Fibroblast of lung (primary cell): ENCODE results near the gene TUT7. TPM values are rescaled to one million over a fixed set of nuclear protein-coding genes. Genes with fewer than 3 reads are reported as not detected.
A peak's percentile ranks its signal among the peaks of the same experiment; 100 is the strongest.

Source experiments
- DNase-seq, 2 donors: peaks; one replicate each; pipeline versions ENCODE4 v3.0.0 to v3.0.0-alpha.2; 2010; ENCODE audit warnings: low read depth in 2 of 2
- H2AFZ ChIP-seq: 2 replicates; pipeline ENCODE4 v1.5.1; 2012; ENCODE audit warnings: low read length, control low read depth, inconsistent platforms
- H3K27ac ChIP-seq: 2 replicates; pipeline ENCODE4 v1.5.1; 2011; ENCODE audit warnings: low read length, control low read depth; ENCODE audit not compliant: insufficient read depth
- H3K27me3 ChIP-seq: 2 replicates; pipeline ENCODE4 v1.5.1; 2011; ENCODE audit warnings: mild to moderate bottlenecking, low read length; ENCODE audit not compliant: control insufficient read depth, insufficient read depth
- H3K36me3 ChIP-seq: 2 replicates; pipeline ENCODE4 v1.5.1; 2011; ENCODE audit warnings: low read length; ENCODE audit not compliant: control insufficient read depth, insufficient read depth
- H3K4me1 ChIP-seq: 2 replicates; pipeline ENCODE4 v1.5.1; 2011; ENCODE audit warnings: low read length; ENCODE audit not compliant: control insufficient read depth, insufficient read depth; ENCODE audit errors: extremely low read depth
- H3K4me2 ChIP-seq: 2 replicates; pipeline ENCODE4 v1.5.1; 2011; ENCODE audit warnings: low read length, control low read depth; ENCODE audit not compliant: insufficient read depth; ENCODE audit errors: extremely low read depth
- H3K4me3 ChIP-seq, 4 experiments: fragments of 200-600 bp in 1 of 4; sonication (generic) in 1 of 4; replicated peaks in 1 of 4; 2 replicates each; pipeline ENCODE4 v1.5.1; 2011 to 2016; ENCODE audit warnings: low read length in 4 of 4, low read depth in 3 of 4, mild to moderate bottlenecking in 3 of 4, control low read depth in 2 of 4, inconsistent platforms in 1 of 4, mixed read lengths in 1 of 4; ENCODE audit not compliant: insufficient read depth in 1 of 4; ENCODE audit errors: control extremely low read depth in 1 of 4
- H3K79me2 ChIP-seq: 2 replicates; pipeline ENCODE4 v1.5.1; 2012; ENCODE audit warnings: mild to moderate bottlenecking, low read length, inconsistent platforms; ENCODE audit not compliant: control insufficient read depth, insufficient read depth
- H3K9ac ChIP-seq: 2 replicates; pipeline ENCODE4 v1.5.1; 2011; ENCODE audit warnings: mild to moderate bottlenecking, low read length, control low read depth; ENCODE audit not compliant: insufficient read depth
- H3K9me3 ChIP-seq: 2 replicates; pipeline ENCODE4 v1.5.1; 2012; ENCODE audit warnings: low read depth, low read length; ENCODE audit not compliant: control insufficient read depth, insufficient read depth
- H4K20me1 ChIP-seq: 2 replicates; pipeline ENCODE4 v1.5.1; 2011; ENCODE audit warnings: low read length; ENCODE audit not compliant: control insufficient read depth, insufficient read depth; ENCODE audit errors: extremely low read depth
- EZH2 ChIP-seq: IDR thresholded peaks from 2 replicates; pipeline ENCODE4 v1.5.1; 2012; ENCODE audit warnings: low read length, control low read depth, mild to moderate bottlenecking; ENCODE audit errors: missing control alignments
- polyA plus RNA-seq, 2 donors: library from polyadenylated mRNA; depleted of rRNA in 1 of 2; stranded (reverse) in 1 of 2; unstranded in 1 of 2; fragments of >200 nt; gene quantifications; 2 replicates each; pipeline ENCODE4 v1.2.1, GENCODE V29; 2011 to 2012; ENCODE audit warnings: missing spikeins in 1 of 2
- total RNA-seq: library from RNA; depleted of rRNA; stranded (reverse); fragments of >200 nt; gene quantifications from 2 replicates; pipeline ENCODE4 v1.2.1, GENCODE V29; 2014
- TF ChIP-seq, protein P1 (sequence below), 2 donors: IDR thresholded peaks in 1 of 2; conservative IDR thresholded peaks in 1 of 2; 1 replicate in 1 of 2; 2 replicates in 1 of 2; pipeline ENCODE4 v1.5.1; 2011 to 2012; ENCODE audit warnings: low read length in 2 of 2, control low read depth in 1 of 2, inconsistent platforms in 1 of 2, low read depth in 1 of 2, mild to moderate bottlenecking in 1 of 2

The TUT7 gene
- total and polyA plus RNA-seq, 2 donors (not counting 1 experiment from before 2014, with no cell fraction given): 31.8 to 36.3 TPM

DNA sequence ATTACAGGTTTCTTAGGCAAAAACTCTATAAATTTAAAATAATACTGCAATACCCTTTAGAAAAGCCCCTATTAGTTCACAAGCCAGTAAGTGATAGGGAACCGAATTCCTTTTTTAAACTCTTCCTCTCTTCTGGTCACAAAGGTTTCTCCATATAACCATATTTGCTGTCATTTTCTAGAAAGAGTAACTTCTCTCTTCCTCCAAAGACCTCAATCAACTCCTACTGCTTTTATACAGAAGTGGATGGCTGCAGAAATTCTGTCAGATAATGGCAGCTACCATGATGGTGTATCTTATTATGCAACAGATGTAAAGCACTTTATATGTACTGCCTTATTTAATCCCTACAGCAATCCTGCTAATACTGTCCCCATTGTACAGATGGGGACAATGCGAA, 6.2 kb downstream of the TUT7 start:
- H2AFZ ChIP-seq: no peak overlapping the region
- peaks cover 5% of the 10 kb centered on the region for H3K4me1 ChIP-seq
- H3K9me3 ChIP-seq: no peaks in the 10 kb centered on the region
- TF ChIP-seq, protein P1, sequence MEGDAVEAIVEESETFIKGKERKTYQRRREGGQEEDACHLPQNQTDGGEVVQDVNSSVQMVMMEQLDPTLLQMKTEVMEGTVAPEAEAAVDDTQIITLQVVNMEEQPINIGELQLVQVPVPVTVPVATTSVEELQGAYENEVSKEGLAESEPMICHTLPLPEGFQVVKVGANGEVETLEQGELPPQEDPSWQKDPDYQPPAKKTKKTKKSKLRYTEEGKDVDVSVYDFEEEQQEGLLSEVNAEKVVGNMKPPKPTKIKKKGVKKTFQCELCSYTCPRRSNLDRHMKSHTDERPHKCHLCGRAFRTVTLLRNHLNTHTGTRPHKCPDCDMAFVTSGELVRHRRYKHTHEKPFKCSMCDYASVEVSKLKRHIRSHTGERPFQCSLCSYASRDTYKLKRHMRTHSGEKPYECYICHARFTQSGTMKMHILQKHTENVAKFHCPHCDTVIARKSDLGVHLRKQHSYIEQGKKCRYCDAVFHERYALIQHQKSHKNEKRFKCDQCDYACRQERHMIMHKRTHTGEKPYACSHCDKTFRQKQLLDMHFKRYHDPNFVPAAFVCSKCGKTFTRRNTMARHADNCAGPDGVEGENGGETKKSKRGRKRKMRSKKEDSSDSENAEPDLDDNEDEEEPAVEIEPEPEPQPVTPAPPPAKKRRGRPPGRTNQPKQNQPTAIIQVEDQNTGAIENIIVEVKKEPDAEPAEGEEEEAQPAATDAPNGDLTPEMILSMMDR (conservative IDR thresholded peaks at IDR 0.05 in 1 of 2, IDR thresholded peaks at IDR 0.05 in 1 of 2; ENCODE audit: low read depth in 1 of 2, low read length in 2 of 2): no peak
- no peak for TF ChIP-seq EZH2
- H3K27ac ChIP-seq: no peak overlapping the region
- H3K27me3 ChIP-seq: no peaks in the 10 kb centered on the region
- H3K9ac ChIP-seq: no peak overlapping the region
- peak overlapping the region; percentile 23 for H3K4me2 ChIP-seq
- H3K4me3 ChIP-seq: no peak overlapping the region
- no peak for DNase-seq
- peaks cover 58% of the 10 kb centered on the region for H3K79me2 ChIP-seq
- no peaks in the 10 kb centered on the region for H4K20me1 ChIP-seq
- peaks cover 1% of the 10 kb centered on the region for H3K36me3 ChIP-seq

DNA sequence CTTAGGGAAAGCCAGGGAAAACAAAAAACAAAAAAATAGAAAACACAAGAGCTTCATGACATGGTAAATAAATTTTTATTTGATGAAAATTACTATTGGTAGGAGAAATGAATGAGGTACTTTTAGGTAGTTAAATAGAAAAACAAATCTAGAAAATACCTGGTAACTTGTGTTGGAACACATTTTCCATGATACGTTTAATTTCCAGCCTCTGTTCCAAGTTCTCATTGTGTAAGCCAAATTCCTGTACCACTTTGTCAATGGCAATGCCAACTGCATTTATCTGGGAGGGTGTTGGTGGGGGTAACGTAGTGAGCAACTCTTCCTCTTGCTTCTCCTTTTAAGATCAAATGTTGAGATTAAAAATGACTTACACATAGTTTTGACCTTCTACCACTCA, 9.4 kb downstream of the TUT7 start:
- Histone ChIP-seq H3K9me3 (no peaks in the 10 kb centered on the region), H3K79me2 (peaks cover 27% of the 10 kb centered on the region), H2AFZ (no peak overlapping the region), H3K9ac (no peak overlapping the region), H3K4me2 (no peak overlapping the region), H3K27me3 (no peaks in the 10 kb centered on the region), H3K27ac (no peak overlapping the region), H3K36me3 (peaks cover 5% of the 10 kb centered on the region), H3K4me3 (no peak overlapping the region), H3K4me1 (peaks cover 8% of the 10 kb centered on the region), H4K20me1 (no peaks in the 10 kb centered on the region)
- no peak for TF ChIP-seq EZH2
- TF ChIP-seq, protein P1 (conservative IDR thresholded peaks at IDR 0.05 in 1 of 2, IDR thresholded peaks at IDR 0.05 in 1 of 2; ENCODE audit: low read depth in 1 of 2, low read length in 2 of 2): no peak
- no peak for DNase-seq

GRCh38 chr9:86342269-86342668, 11.9 kb downstream of the TUT7 start:
- no peak for DNase-seq
- no peak overlapping the region for H3K4me3 ChIP-seq
- no peaks in the 10 kb centered on the region for H4K20me1 ChIP-seq
- peaks cover 10% of the 10 kb centered on the region for H3K36me3 ChIP-seq
- no peaks in the 10 kb centered on the region for H3K9me3 ChIP-seq
- H3K27me3 ChIP-seq: no peaks in the 10 kb centered on the region
- TF ChIP-seq EZH2: no peak
- TF ChIP-seq, protein P1 (conservative IDR thresholded peaks at IDR 0.05 in 1 of 2, IDR thresholded peaks at IDR 0.05 in 1 of 2; ENCODE audit: low read depth in 1 of 2, low read length in 2 of 2): no peak
- H3K27ac ChIP-seq: no peak overlapping the region
- H2AFZ ChIP-seq: no peak overlapping the region
- peaks cover 6% of the 10 kb centered on the region for H3K4me1 ChIP-seq
- H3K79me2 ChIP-seq: peaks cover 10% of the 10 kb centered on the region
- H3K9ac ChIP-seq: no peak overlapping the region
- no peak overlapping the region for H3K4me2 ChIP-seq
